Loucy (cell line): ENCODE measurements around the gene EFEMP1.

ENCODE experiments used
- H2AFZ ChIP-seq: fragments of 200-600 bp; sonication (generic); 2 replicates; pipeline ENCODE4 v1.6.0; 2016; ENCODE audit warnings: antibody characterized with exemption, mild to moderate bottlenecking, low read length, moderate library complexity
- H3F3A ChIP-seq: fragments of 200-600 bp; 2 replicates; pipeline ENCODE4 v1.6.0; 2016; ENCODE audit warnings: antibody characterized with exemption, low read depth, mild to moderate bottlenecking
- H3K27me3 ChIP-seq: fragments of 200-600 bp; sonication (generic); 2 replicates; pipeline ENCODE4 v1.6.1; 2014; ENCODE audit warnings: low read length, mild to moderate bottlenecking; ENCODE audit not compliant: insufficient read depth, poor library complexity, severe bottlenecking
- H3K36me3 ChIP-seq: fragments of 200-600 bp; sonication (generic); 2 replicates; pipeline ENCODE4 v1.6.1; 2016; ENCODE audit warnings: low read length; ENCODE audit not compliant: insufficient read depth
- H3K4me1 ChIP-seq: fragments of 200-600 bp; sonication (generic); 2 replicates; pipeline ENCODE4 v1.5.1; 2014; ENCODE audit warnings: low read length, mild to moderate bottlenecking; ENCODE audit not compliant: insufficient read depth, poor library complexity, severe bottlenecking
- H3K4me2 ChIP-seq: fragments of 200-600 bp; sonication (generic); 2 replicates; pipeline ENCODE4 v1.6.0; 2014; ENCODE audit warnings: antibody characterized with exemption, low read length, low read depth, mild to moderate bottlenecking; ENCODE audit not compliant: poor library complexity, severe bottlenecking
- H3K4me3 ChIP-seq: fragments of 200-600 bp; sonication (generic); 2 replicates; pipeline ENCODE4 v1.5.1; 2014; ENCODE audit warnings: low read length, mild to moderate bottlenecking, mixed read lengths; ENCODE audit not compliant: poor library complexity, severe bottlenecking
- H3K79me2 ChIP-seq: fragments of 200-600 bp; sonication (generic); 2 replicates; pipeline ENCODE4 v1.6.1; 2014; ENCODE audit warnings: low read length; ENCODE audit not compliant: insufficient read depth
- H3K9ac ChIP-seq: fragments of 200-600 bp; sonication (generic); 2 replicates; pipeline ENCODE4 v1.6.0; 2014; ENCODE audit warnings: mild to moderate bottlenecking, low read depth, low read length, moderate library complexity; ENCODE audit not compliant: poor library complexity, severe bottlenecking
- H3K9me2 ChIP-seq: fragments of 200-600 bp; sonication (generic); replicated peaks from 2 replicates; pipeline ENCODE4 v1.6.1; 2016; ENCODE audit warnings: low read depth, low read length, mixed read lengths
- H3K9me3 ChIP-seq: fragments of 200-600 bp; sonication (generic); 2 replicates; pipeline ENCODE4 v1.6.1; 2014; ENCODE audit warnings: mild to moderate bottlenecking, antibody characterized with exemption, low read length, low read depth; ENCODE audit not compliant: insufficient read depth
- H4K20me1 ChIP-seq: fragments of 200-600 bp; sonication (generic); 2 replicates; pipeline ENCODE4 v1.6.0; 2014; ENCODE audit warnings: antibody characterized with exemption, low read length, mild to moderate bottlenecking; ENCODE audit not compliant: insufficient read depth, poor library complexity, severe bottlenecking
- EZH2phosphoT487 ChIP-seq: fragments of 200-600 bp; IDR thresholded peaks from 2 replicates; pipeline ENCODE4 v1.6.1; 2018; ENCODE audit warnings: antibody characterized with exemption, mild to moderate bottlenecking, moderate library complexity, borderline replicate concordance
- TF ChIP-seq, protein P1 (sequence below): fragments of 200-600 bp; sonication (generic); conservative IDR thresholded peaks from 2 replicates; pipeline ENCODE4 v1.5.1; 2014; ENCODE audit warnings: mild to moderate bottlenecking, antibody characterized with exemption, low read length

Gene EFEMP1

DNA sequence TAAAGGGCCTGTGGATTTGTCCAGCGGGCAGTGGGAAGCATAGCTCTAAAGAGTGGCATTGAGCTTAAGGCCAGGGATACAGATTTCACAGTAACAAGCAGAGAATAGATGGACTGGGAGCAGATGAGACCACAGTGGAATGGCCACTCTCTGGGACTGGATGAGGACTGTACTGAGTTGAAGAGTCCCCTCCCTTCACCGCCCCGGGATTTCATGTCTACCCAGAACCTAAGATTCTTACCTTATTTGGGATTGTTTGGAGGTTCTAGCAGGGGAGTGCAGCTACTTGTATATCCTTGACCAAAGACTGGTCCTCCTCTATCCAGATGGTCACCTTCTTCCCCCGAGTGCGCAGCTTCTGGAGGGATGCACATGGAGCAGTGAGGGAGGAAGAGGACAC, 28.0 kb upstream of the EFEMP1 start:
- Histone ChIP-seq H3K9me3 (no peaks in the 10 kb centered on the region), H3K9me2 (no peaks in the 10 kb centered on the region), H3K4me3 (no peak overlapping the region), H4K20me1 (no peaks in the 10 kb centered on the region), H3K27me3 (no peaks in the 10 kb centered on the region), H3K9ac (no peak overlapping the region), H3K79me2 (no peaks in the 10 kb centered on the region), H3F3A (0 out of 2 replicates have a peak, but pooled peaks cover 3% of the 10 kb centered on the region), H3K4me1 (peaks cover 41% of the 10 kb centered on the region), H3K36me3 (no peaks in the 10 kb centered on the region), H3K4me2 (no peak overlapping the region), H2AFZ (no peak overlapping the region)
- TF ChIP-seq, protein P1, sequence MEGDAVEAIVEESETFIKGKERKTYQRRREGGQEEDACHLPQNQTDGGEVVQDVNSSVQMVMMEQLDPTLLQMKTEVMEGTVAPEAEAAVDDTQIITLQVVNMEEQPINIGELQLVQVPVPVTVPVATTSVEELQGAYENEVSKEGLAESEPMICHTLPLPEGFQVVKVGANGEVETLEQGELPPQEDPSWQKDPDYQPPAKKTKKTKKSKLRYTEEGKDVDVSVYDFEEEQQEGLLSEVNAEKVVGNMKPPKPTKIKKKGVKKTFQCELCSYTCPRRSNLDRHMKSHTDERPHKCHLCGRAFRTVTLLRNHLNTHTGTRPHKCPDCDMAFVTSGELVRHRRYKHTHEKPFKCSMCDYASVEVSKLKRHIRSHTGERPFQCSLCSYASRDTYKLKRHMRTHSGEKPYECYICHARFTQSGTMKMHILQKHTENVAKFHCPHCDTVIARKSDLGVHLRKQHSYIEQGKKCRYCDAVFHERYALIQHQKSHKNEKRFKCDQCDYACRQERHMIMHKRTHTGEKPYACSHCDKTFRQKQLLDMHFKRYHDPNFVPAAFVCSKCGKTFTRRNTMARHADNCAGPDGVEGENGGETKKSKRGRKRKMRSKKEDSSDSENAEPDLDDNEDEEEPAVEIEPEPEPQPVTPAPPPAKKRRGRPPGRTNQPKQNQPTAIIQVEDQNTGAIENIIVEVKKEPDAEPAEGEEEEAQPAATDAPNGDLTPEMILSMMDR = no peak
- TF ChIP-seq EZH2phosphoT487 = no peak

DNA sequence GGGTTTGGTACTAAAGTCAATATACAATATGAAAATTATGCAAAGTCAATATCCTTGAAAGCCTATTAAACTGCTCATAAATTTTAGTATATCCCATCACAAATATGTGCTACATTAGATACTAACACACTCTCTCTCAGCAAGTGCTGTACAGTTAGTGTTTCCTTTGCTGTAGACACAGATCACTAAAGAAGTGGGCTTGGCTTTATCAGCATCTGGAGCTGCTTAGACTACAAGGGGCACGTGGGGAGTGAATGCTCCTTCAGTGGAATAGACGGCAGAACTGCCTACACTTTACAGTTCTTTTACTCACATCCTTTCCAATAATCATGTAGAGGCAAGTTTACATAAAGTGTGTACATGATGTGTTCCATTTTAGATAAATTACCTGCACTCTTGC, 26.0 kb upstream of the EFEMP1 start:
- no peaks in the 10 kb centered on the region for H3K36me3 ChIP-seq
- H3K4me3 ChIP-seq = no peak overlapping the region
- TF ChIP-seq, protein P1 = no peak
- no peak for TF ChIP-seq EZH2phosphoT487
- H3K9ac ChIP-seq = peak overlapping the region; percentile 8
- peaks cover 35% of the 10 kb centered on the region for H3K4me1 ChIP-seq
- H3K9me2 ChIP-seq = no peaks in the 10 kb centered on the region
- peak overlapping the region; percentile 22 for H3K4me2 ChIP-seq
- no peaks in the 10 kb centered on the region for H3K9me3 ChIP-seq
- H2AFZ ChIP-seq = no peak overlapping the region
- H3F3A ChIP-seq = peaks cover 3% of the 10 kb centered on the region; the same call in 1 of the 2 replicates
- no peaks in the 10 kb centered on the region for H4K20me1 ChIP-seq
- no peaks in the 10 kb centered on the region for H3K27me3 ChIP-seq
- no peaks in the 10 kb centered on the region for H3K79me2 ChIP-seq

DNA sequence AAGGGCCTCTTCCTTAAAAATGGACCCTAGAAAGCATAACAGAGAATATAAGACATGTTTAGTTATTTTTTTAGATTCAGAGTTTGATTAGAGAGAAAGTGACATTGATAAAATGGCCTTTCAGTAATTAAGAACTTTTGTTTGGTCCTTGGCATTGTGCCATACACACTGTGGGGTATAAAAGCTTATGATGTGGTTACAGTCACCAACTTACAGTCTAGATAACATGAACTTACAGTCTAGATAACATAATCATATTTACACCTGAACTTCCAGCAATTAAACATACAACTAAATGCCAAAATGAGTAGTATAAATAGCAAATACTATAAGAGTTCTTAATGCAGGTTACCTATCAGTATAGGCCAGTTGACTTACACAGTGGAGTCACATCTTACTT, 25.6 kb upstream of the EFEMP1 start:
- H3K9me2 ChIP-seq = no peaks in the 10 kb centered on the region
- no peaks in the 10 kb centered on the region for H3K9me3 ChIP-seq
- H3F3A ChIP-seq = peaks cover 3% of the 10 kb centered on the region; the same call in 1 of the 2 replicates
- no peaks in the 10 kb centered on the region for H3K27me3 ChIP-seq
- TF ChIP-seq, protein P1 = no peak
- TF ChIP-seq EZH2phosphoT487 = no peak
- H3K4me3 ChIP-seq = no peak overlapping the region
- no peak overlapping the region for H3K9ac ChIP-seq
- H3K4me1 ChIP-seq = peaks cover 31% of the 10 kb centered on the region
- peak overlapping the region; percentile 22 for H3K4me2 ChIP-seq
- H3K79me2 ChIP-seq = no peaks in the 10 kb centered on the region
- no peaks in the 10 kb centered on the region for H4K20me1 ChIP-seq
- H2AFZ ChIP-seq = no peak overlapping the region
- no peaks in the 10 kb centered on the region for H3K36me3 ChIP-seq
